ENCODE measurements around the gene OPN1SW.

Gene OPN1SW

GRCh38 chr7:128734890-128735289, 40.7 kb downstream of the OPN1SW start:
- Histone ChIP-seq H3K27ac (ENCODE audit: low read depth, low read length) (no peak overlapping the region), H3K4me2 (ENCODE audit: low read length) (no peak overlapping the region), H2BK5ac (ENCODE audit: low read length) (no peak overlapping the region), H3K27me3 (ENCODE audit: insufficient read depth, low read length, poor library complexity) (no peaks in the 10 kb centered on the region), H2BK120ac (ENCODE audit: low read depth, low read length) (no peak overlapping the region), H3K4me1 (ENCODE audit: control insufficient read depth, low read depth, low read length) (no peaks in the 10 kb centered on the region), H2BK15ac (replicated peaks; ENCODE audit: low read depth) (no peak overlapping the region), H3K4me3 (ENCODE audit: low read length) (no peak overlapping the region), H3K56ac (ENCODE audit: low read length) (no peak overlapping the region), H3K36me3 (ENCODE audit: control insufficient read depth, insufficient read depth, low read length) (no peaks in the 10 kb centered on the region), H3K23ac (ENCODE audit: low read length) (no peak overlapping the region), H3K9ac (ENCODE audit: low read length) (no peak overlapping the region), H4K5ac (ENCODE audit: low read length) (no peak overlapping the region), H3K79me1 (ENCODE audit: low read length) (peaks cover 4% of the 10 kb centered on the region), H3K4ac (ENCODE audit: low read depth, low read length) (no peak overlapping the region), H3K18ac (ENCODE audit: low read length) (no peak overlapping the region), H2AK5ac (ENCODE audit: low read length) (no peak overlapping the region), H4K8ac (ENCODE audit: low read depth, low read length) (no peak overlapping the region), H3K79me2 (ENCODE audit: control insufficient read depth, insufficient read depth, low read length) (peaks cover 7% of the 10 kb centered on the region)
- no CpG with 5 or more reads among the region's 1 CpG for WGBS (ENCODE audit: extremely low coverage, insufficient coverage, low lambda C conversion rate)
- no peak for DNase-seq

DNA sequence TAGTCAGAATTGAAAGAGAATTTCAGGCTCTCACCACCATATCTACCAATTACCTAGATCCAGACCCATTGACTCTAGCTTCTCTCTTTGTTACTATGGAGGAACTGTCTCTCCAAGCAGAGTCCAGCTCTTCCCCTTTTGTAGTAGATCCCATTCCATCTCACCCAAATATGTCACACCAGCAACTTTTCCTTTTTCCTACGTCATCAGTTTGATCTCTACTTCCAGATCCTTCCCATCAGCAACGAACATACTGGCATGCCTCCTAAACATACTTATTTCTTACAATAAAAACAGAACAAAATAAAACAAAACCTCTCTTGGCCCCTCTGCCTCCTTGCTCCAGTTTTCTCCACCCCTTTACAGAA, 42.3 kb downstream of the OPN1SW start:
- no peak overlapping the region for H3K18ac ChIP-seq (ENCODE audit: low read length)
- H3K9ac ChIP-seq (ENCODE audit: low read length): no peak overlapping the region
- H3K79me1 ChIP-seq (ENCODE audit: low read length): no peaks in the 10 kb centered on the region
- H2BK15ac ChIP-seq (replicated peaks; ENCODE audit: low read depth): no peak overlapping the region
- no peak overlapping the region for H2AK5ac ChIP-seq (ENCODE audit: low read length)
- no peak overlapping the region for H3K27ac ChIP-seq (ENCODE audit: low read depth, low read length)
- H3K79me2 ChIP-seq (ENCODE audit: control insufficient read depth, insufficient read depth, low read length): no peaks in the 10 kb centered on the region
- H3K36me3 ChIP-seq (ENCODE audit: control insufficient read depth, insufficient read depth, low read length): no peaks in the 10 kb centered on the region
- H3K4me2 ChIP-seq (ENCODE audit: low read length): no peak overlapping the region
- 100% methylated on average over 2 of the region's 2 CpGs for WGBS (ENCODE audit: extremely low coverage, insufficient coverage, low lambda C conversion rate)
- no peak overlapping the region for H3K4me3 ChIP-seq (ENCODE audit: low read length)
- no peak overlapping the region for H4K5ac ChIP-seq (ENCODE audit: low read length)
- H3K23ac ChIP-seq (ENCODE audit: low read length): no peak overlapping the region
- H2BK5ac ChIP-seq (ENCODE audit: low read length): no peak overlapping the region
- H4K8ac ChIP-seq (ENCODE audit: low read depth, low read length): no peak overlapping the region
- no peak overlapping the region for H2BK120ac ChIP-seq (ENCODE audit: low read depth, low read length)
- H3K56ac ChIP-seq (ENCODE audit: low read length): no peak overlapping the region
- H3K4me1 ChIP-seq (ENCODE audit: control insufficient read depth, low read depth, low read length): no peaks in the 10 kb centered on the region
- no peak overlapping the region for H3K4ac ChIP-seq (ENCODE audit: low read depth, low read length)
- H3K27me3 ChIP-seq (ENCODE audit: insufficient read depth, low read length, poor library complexity): no peaks in the 10 kb centered on the region
- no peak for DNase-seq

GRCh38 chr7:128732521-128733277, 42.9 kb downstream of the OPN1SW start:
- Histone ChIP-seq H3K4me3 (ENCODE audit: low read length) (no peak overlapping the region), H3K23ac (ENCODE audit: low read length) (no peak overlapping the region), H3K9ac (ENCODE audit: low read length) (no peak overlapping the region), H3K27ac (ENCODE audit: low read depth, low read length) (no peak overlapping the region), H4K8ac (ENCODE audit: low read depth, low read length) (no peak overlapping the region), H2BK5ac (ENCODE audit: low read length) (no peak overlapping the region), H3K4me1 (ENCODE audit: control insufficient read depth, low read depth, low read length) (no peaks in the 10 kb centered on the region), H3K56ac (ENCODE audit: low read length) (no peak overlapping the region), H2BK120ac (ENCODE audit: low read depth, low read length) (no peak overlapping the region), H3K4ac (ENCODE audit: low read depth, low read length) (no peak overlapping the region), H3K27me3 (ENCODE audit: insufficient read depth, low read length, poor library complexity) (no peaks in the 10 kb centered on the region), H4K5ac (ENCODE audit: low read length) (no peak overlapping the region), H2BK15ac (replicated peaks; ENCODE audit: low read depth) (no peak overlapping the region), H2AK5ac (ENCODE audit: low read length) (no peak overlapping the region), H3K18ac (ENCODE audit: low read length) (no peak overlapping the region), H3K79me1 (ENCODE audit: low read length) (no peaks in the 10 kb centered on the region), H3K79me2 (ENCODE audit: control insufficient read depth, insufficient read depth, low read length) (no peaks in the 10 kb centered on the region), H3K36me3 (ENCODE audit: control insufficient read depth, insufficient read depth, low read length) (no peaks in the 10 kb centered on the region), H3K4me2 (ENCODE audit: low read length) (no peak overlapping the region)
- WGBS (ENCODE audit: extremely low coverage, insufficient coverage, low lambda C conversion rate): no CpG with 5 or more reads among the region's 2 CpGs
- DNase-seq: no peak

GRCh38 chr7:128731184-128731583, 44.4 kb downstream of the OPN1SW start:
- H3K27ac ChIP-seq (ENCODE audit: low read depth, low read length): no peak overlapping the region
- WGBS (ENCODE audit: extremely low coverage, insufficient coverage, low lambda C conversion rate): no CpG with 5 or more reads among the region's 8 CpGs
- no peak overlapping the region for H2BK120ac ChIP-seq (ENCODE audit: low read depth, low read length)
- H3K4me2 ChIP-seq (ENCODE audit: low read length): no peak overlapping the region
- H4K8ac ChIP-seq (ENCODE audit: low read depth, low read length): no peak overlapping the region
- no peaks in the 10 kb centered on the region for H3K4me1 ChIP-seq (ENCODE audit: control insufficient read depth, low read depth, low read length)
- no peaks in the 10 kb centered on the region for H3K36me3 ChIP-seq (ENCODE audit: control insufficient read depth, insufficient read depth, low read length)
- no peak overlapping the region for H2AK5ac ChIP-seq (ENCODE audit: low read length)
- H2BK5ac ChIP-seq (ENCODE audit: low read length): no peak overlapping the region
- H2BK15ac ChIP-seq (replicated peaks; ENCODE audit: low read depth): no peak overlapping the region
- H3K27me3 ChIP-seq (ENCODE audit: insufficient read depth, low read length, poor library complexity): no peaks in the 10 kb centered on the region
- no peak overlapping the region for H3K4ac ChIP-seq (ENCODE audit: low read depth, low read length)
- H3K4me3 ChIP-seq (ENCODE audit: low read length): no peak overlapping the region
- H3K56ac ChIP-seq (ENCODE audit: low read length): no peak overlapping the region
- H3K18ac ChIP-seq (ENCODE audit: low read length): no peak overlapping the region
- H3K79me1 ChIP-seq (ENCODE audit: low read length): no peaks in the 10 kb centered on the region
- no peak for DNase-seq
- H3K23ac ChIP-seq (ENCODE audit: low read length): no peak overlapping the region
- H3K9ac ChIP-seq (ENCODE audit: low read length): no peak overlapping the region
- no peak overlapping the region for H4K5ac ChIP-seq (ENCODE audit: low read length)
- no peaks in the 10 kb centered on the region for H3K79me2 ChIP-seq (ENCODE audit: control insufficient read depth, insufficient read depth, low read length)

DNA sequence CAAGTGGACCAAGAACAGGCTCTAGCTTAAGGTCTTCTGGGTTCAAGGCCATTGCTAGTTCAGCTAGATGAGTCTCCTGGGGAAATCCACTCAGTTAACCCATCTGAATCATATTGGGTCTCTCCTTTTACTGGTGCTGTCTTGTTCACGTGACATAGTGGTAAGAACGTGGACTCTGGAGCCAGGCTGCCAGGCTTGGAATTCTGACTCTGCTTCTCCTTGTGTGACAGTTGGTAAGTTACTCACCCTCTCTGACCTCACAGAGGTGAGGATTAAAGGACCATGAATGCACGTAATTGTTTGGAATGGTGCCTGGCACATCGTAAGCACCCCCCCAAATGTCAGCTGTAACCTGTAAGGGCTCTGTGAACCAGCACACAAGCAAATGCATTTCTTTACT, 46.1 kb downstream of the OPN1SW start:
- WGBS (ENCODE audit: extremely low coverage, insufficient coverage, low lambda C conversion rate): no CpG with 5 or more reads among the region's 4 CpGs
- Histone ChIP-seq H2BK5ac (ENCODE audit: low read length) (no peak overlapping the region), H3K36me3 (ENCODE audit: control insufficient read depth, insufficient read depth, low read length) (no peaks in the 10 kb centered on the region), H3K4me3 (ENCODE audit: low read length) (no peak overlapping the region), H2BK120ac (ENCODE audit: low read depth, low read length) (no peak overlapping the region), H3K27me3 (ENCODE audit: insufficient read depth, low read length, poor library complexity) (no peaks in the 10 kb centered on the region), H2AK5ac (ENCODE audit: low read length) (no peak overlapping the region), H3K9ac (ENCODE audit: low read length) (no peak overlapping the region), H4K5ac (ENCODE audit: low read length) (no peak overlapping the region), H3K56ac (ENCODE audit: low read length) (no peak overlapping the region), H3K79me2 (ENCODE audit: control insufficient read depth, insufficient read depth, low read length) (no peaks in the 10 kb centered on the region), H3K4me1 (ENCODE audit: control insufficient read depth, low read depth, low read length) (no peaks in the 10 kb centered on the region), H3K4ac (ENCODE audit: low read depth, low read length) (no peak overlapping the region), H3K4me2 (ENCODE audit: low read length) (no peak overlapping the region), H2BK15ac (replicated peaks; ENCODE audit: low read depth) (no peak overlapping the region), H3K23ac (ENCODE audit: low read length) (no peak overlapping the region), H3K79me1 (ENCODE audit: low read length) (no peaks in the 10 kb centered on the region), H3K18ac (ENCODE audit: low read length) (no peak overlapping the region), H4K8ac (ENCODE audit: low read depth, low read length) (no peak overlapping the region), H3K27ac (ENCODE audit: low read depth, low read length) (no peak overlapping the region)
- DNase-seq: no peak

DNA sequence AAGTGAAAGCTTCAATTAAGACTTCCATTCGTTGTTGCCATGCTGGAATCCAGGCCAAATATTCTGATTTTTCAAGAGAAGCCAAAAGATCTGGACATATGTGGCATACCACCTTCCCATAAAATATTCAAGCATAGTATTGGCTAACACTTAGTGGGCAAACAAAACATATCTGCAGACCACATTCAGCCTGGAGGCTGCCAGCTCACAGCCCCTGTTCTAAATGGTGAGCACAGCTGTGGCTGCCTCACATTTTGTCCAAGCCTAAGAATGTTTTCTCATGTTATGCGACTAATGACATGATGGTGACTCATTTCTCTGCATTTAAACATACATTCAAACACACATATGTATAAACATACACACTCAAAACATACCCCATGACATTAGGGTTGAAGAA, 47.0 kb downstream of the OPN1SW start:
- WGBS (ENCODE audit: extremely low coverage, insufficient coverage, low lambda C conversion rate): no CpG with 5 or more reads among the region's 2 CpGs
- Histone ChIP-seq H2BK5ac (ENCODE audit: low read length) (no peak overlapping the region), H2BK120ac (ENCODE audit: low read depth, low read length) (no peak overlapping the region), H3K79me1 (ENCODE audit: low read length) (no peaks in the 10 kb centered on the region), H3K36me3 (ENCODE audit: control insufficient read depth, insufficient read depth, low read length) (no peaks in the 10 kb centered on the region), H3K27ac (ENCODE audit: low read depth, low read length) (no peak overlapping the region), H4K5ac (ENCODE audit: low read length) (no peak overlapping the region), H4K8ac (ENCODE audit: low read depth, low read length) (no peak overlapping the region), H3K23ac (ENCODE audit: low read length) (no peak overlapping the region), H3K18ac (ENCODE audit: low read length) (no peak overlapping the region), H3K4me1 (ENCODE audit: control insufficient read depth, low read depth, low read length) (no peaks in the 10 kb centered on the region), H3K4me2 (ENCODE audit: low read length) (no peak overlapping the region), H3K9ac (ENCODE audit: low read length) (no peak overlapping the region), H3K4me3 (ENCODE audit: low read length) (no peak overlapping the region), H3K79me2 (ENCODE audit: control insufficient read depth, insufficient read depth, low read length) (no peaks in the 10 kb centered on the region), H3K27me3 (ENCODE audit: insufficient read depth, low read length, poor library complexity) (no peaks in the 10 kb centered on the region), H2AK5ac (ENCODE audit: low read length) (no peak overlapping the region), H3K4ac (ENCODE audit: low read depth, low read length) (no peak overlapping the region), H2BK15ac (replicated peaks; ENCODE audit: low read depth) (no peak overlapping the region), H3K56ac (ENCODE audit: low read length) (no peak overlapping the region)
- no peak for DNase-seq

All from mesendoderm (in vitro differentiated cells).